ENCODE data around the gene AP1S1. TPM values are rescaled to one million over a fixed set of nuclear protein-coding genes. Genes with fewer than 3 reads are reported as not detected.
"Not testable (repeated sequence)": the region's sequence is repeated elsewhere in the genome, so short reads cannot be mapped to it uniquely, and the experiment has no call there.

AP1S1 gene
- total and polyA plus RNA-seq, 12 donors = 7.8 to 33.1 (median 11.4) TPM

DNA sequence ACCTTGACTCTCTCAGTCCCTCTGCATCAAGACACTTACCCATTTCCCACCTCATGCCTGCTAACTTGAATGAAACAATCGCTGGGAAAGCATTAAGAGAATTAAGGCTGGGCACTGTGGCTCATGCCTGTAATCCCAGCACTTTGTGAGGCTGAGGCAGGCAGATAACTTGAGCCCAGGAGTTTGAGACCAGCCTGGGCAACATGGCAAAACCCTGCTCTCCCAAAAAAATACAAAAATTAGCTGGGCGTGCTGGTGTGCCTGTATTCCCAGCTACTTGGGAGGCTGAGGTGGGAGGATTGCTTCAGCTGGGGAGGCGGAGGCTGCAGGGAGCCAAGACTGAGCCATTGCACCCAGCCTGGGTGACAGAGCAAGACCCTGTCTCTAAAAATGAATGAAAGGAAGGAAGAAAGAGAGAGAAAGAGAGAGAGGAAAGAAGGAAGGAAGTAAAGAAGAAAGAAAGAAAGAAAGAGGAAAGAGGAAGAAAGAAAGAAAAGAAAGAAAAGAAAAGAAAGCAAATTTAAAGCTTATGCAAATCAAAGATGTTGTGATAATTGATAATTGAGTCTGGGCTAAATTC is 26.7 kb upstream of the AP1S1 start:
- Histone ChIP-seq H3K4me1 (peaks cover 10 to 65% (median 41%) of the 10 kb centered on the region in 9 donors), H3K4me3 (peak overlapping the region in 9 of 10 donors; percentile 9 to 49 (median 37)), H3K36me3 (peaks cover 0 to 22% (median 0%) of the 10 kb centered on the region in 9 donors), H3K27me3 (peaks cover 0 to 18% (median 0%) of the 10 kb centered on the region in 7 donors), H3K27ac (peak overlapping the region in 9 of 10 donors; percentile 45 to 86 (median 61)), H3K9me3 (no peaks in the 10 kb centered on the region)
- WGBS, 2 donors = 80 to 83% methylated on average over 3 of the region's 3 CpGs
- no peak for ATAC-seq
- no peak for TF ChIP-seq CTCF (IDR thresholded peaks at IDR 0.05)
- DNase-seq = no peak
- intact Hi-C loops (cut with DNase I) = loop anchor here in 1 of 10 donors (5.0 kb wide), 1 partner anchor 40 kb away; the partner anchor contains the start of gene TRIM56

- DNase-seq (no peak), ATAC-seq (no peak)
- Histone ChIP-seq H3K36me3 (peaks cover 0 to 22% (median 0%) of the 10 kb centered on the region in 9 donors), H3K4me1 (peaks cover 10 to 58% (median 37%) of the 10 kb centered on the region in 9 donors), H3K9me3 (no peaks in the 10 kb centered on the region), H3K27me3 (peaks cover 0 to 18% (median 0%) of the 10 kb centered on the region in 7 donors), H3K4me3 (peak overlapping the region in 6 of 10 donors; percentile 9 to 49 (median 41)), H3K27ac (peak overlapping the region in 2 of 10 donors; percentile 59 to 75)
- TF ChIP-seq CTCF (IDR thresholded peaks at IDR 0.05) = no peak
- intact Hi-C loops (cut with DNase I) = loop anchor here in 1 of 10 donors (5.0 kb wide), 1 partner anchor 41 kb away; the partner anchor contains the start of gene TRIM56
- 87 to 88% methylated on average over 14 of the region's 14 CpGs for WGBS, 2 donors
These were observed 26.0 kb upstream of the AP1S1 start for GRCh38 chr7:101128040-101128834.

DNA sequence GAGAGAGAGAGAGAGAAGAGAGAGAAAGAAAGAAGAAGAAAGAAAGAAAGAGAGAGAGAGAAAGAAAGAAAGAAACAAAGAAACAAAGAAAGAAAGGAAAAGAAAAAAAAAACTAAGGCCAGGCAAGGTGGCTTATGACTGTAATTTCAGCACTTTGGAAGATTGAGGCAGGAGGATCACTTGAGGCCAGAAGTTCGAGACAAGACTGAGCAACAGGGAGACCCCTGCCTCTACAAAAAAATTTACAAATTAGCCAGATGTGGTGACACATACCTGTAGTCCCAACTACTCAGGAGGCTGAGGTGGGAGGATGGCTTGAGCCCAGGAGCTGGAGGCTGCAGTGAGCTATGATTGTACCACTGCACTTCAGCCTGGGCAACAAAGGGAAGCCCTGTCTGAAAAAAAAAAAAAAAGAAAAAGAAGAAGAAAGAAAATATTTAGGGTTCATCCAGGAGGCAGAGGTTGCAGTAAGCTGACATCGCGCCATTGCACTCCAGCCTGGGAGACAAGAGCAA is 24.6 kb upstream of the AP1S1 start:
- Histone ChIP-seq H3K36me3 (peaks cover 0 to 31% (median 0%) of the 10 kb centered on the region in 9 donors), H3K9me3 (no peaks in the 10 kb centered on the region), H3K4me1 (peaks cover 10 to 54% (median 31%) of the 10 kb centered on the region in 9 donors), H3K4me3 (no peak overlapping the region), H3K27me3 (peaks cover 0 to 18% (median 0%) of the 10 kb centered on the region in 7 donors), H3K27ac (no peak overlapping the region)
- no peak for DNase-seq
- ATAC-seq = no peak
- intact Hi-C loops (cut with DNase I) = loop anchor here in 3 of 10 donors (5.0 to 10.0 kb wide), 3 partner anchors 32 to 235 kb away; partner anchors contain the start of genes ACHE (in 1 of the 3) and TRIM56 (in 1 of the 3)
- 96 to 98% methylated on average over 3 of the region's 3 CpGs for WGBS, 2 donors
- TF ChIP-seq CTCF (IDR thresholded peaks at IDR 0.05) = no peak

DNA sequence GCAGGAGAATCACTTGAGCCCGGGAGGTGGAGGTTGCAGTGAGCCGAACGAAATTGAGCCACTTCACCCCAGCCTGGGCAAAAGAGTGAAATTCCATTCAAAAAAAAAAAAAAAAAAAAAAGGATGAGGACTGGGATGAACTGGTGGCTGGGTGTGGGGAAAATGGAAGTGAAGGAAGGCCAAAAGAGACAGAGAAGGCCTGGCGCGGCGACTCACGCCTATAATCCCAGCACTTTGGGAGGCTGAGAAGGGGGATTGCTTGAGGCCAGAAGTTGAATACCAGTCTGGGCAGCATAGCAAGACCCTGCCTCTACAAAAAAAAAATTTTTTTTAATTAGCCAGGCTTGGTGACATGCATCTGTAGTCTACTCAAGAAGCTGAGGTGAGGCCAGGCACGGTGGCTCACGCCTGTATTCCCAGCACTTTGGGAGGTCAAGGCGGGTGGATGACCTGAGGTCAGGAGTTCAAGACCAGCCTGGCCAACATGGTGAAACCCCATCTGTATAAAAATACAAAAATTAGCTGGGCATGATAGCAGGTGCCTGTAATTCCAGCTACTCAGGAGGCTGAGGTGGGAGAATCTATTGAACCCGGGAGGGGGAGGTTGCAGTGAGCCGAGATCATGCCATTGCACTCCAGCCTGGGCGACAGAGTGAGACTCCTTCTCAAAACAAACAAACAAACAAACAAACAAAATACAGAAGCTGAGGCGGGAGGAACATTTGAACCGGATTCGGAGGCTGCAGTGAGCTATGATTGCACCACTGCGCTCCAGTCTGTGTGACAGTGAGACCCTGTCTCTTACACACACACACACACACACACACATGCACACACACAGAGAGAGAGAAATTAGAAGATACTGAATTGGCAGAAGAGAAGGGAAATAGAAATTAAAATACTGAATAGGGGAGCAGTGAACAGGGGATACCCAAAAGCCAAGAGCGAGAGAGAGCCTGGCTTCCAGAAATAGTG is 21.4 kb upstream of the AP1S1 start:
- not testable (repeated sequence) for H3K27ac ChIP-seq, DNase-seq, H3K9me3 ChIP-seq, ATAC-seq, H3K27me3 ChIP-seq, H3K4me3 ChIP-seq
- peaks cover 4 to 43% (median 7%) of the 10 kb centered on the region in 9 donors for H3K4me1 ChIP-seq
- WGBS, 2 donors = 86 to 91% methylated on average over 18 of the region's 18 CpGs
- intact Hi-C loops (cut with DNase I) = loop anchor here in 2 of 10 donors (5.0 to 10.0 kb wide), 2 partner anchors 36 to 238 kb away; partner anchors contain the start of gene ACHE (in 1 of the 2)
- peaks cover 0 to 49% (median 0%) of the 10 kb centered on the region in 9 donors for H3K36me3 ChIP-seq
